SK-N-MC (cell line): Measurements from ENCODE around the gene ZSCAN5B.
"Not testable (repeated sequence)": the region's sequence is repeated elsewhere in the genome, so short reads cannot be mapped to it uniquely, and the experiment has no call there.

ENCODE experiments used
- DNase-seq: peaks from one replicate; pipeline ENCODE4 v3.0.0-alpha.2; 2011; ENCODE audit warnings: low read depth, low spot score
- H3K27ac ChIP-seq: fragments of 200-600 bp; sonication (generic); 2 replicates; pipeline ENCODE4 v1.5.1; 2016; ENCODE audit warnings: mixed run types
- H3K36me3 ChIP-seq: fragments of 200-600 bp; sonication (generic); 2 replicates; pipeline ENCODE4 v1.6.1; 2017; ENCODE audit warnings: antibody characterized with exemption, low read length, mixed read lengths; ENCODE audit not compliant: insufficient read depth
- H3K4me3 ChIP-seq: fragments of 200-600 bp; sonication (generic); 2 replicates; pipeline ENCODE4 v1.5.1; 2016
- H3K9ac ChIP-seq: fragments of 200-600 bp; sonication (generic); 2 replicates; pipeline ENCODE4 v1.8.0; 2017; ENCODE audit warnings: mixed run types, mixed read lengths; ENCODE audit not compliant: insufficient read length
- H3K9me3 ChIP-seq: fragments of 200-600 bp; sonication (generic); 2 replicates; pipeline ENCODE4 v1.6.1; 2017; ENCODE audit warnings: low read depth, mild to moderate bottlenecking, antibody characterized with exemption, low read length, moderate library complexity, mixed read lengths
- EZH2 ChIP-seq: fragments of 200-600 bp; sonication (generic); IDR thresholded peaks from one replicate; pipeline ENCODE4 v1.6.1; 2017; ENCODE audit warnings: antibody characterized with exemption
- FOXP2 ChIP-seq: optimal IDR thresholded peaks from 2 replicates; pipeline ENCODE3; 2011; ENCODE audit warnings: mild to moderate bottlenecking, moderate library complexity; ENCODE audit not compliant: insufficient read depth; ENCODE audit errors: extremely low read length, control extremely low read depth
- POLR2AphosphoS5 ChIP-seq: IDR thresholded peaks from 2 replicates; pipeline ENCODE4 v1.6.1; 2012; ENCODE audit warnings: mild to moderate bottlenecking, low read depth, low read length, borderline replicate concordance

ZSCAN5B gene, protein sequence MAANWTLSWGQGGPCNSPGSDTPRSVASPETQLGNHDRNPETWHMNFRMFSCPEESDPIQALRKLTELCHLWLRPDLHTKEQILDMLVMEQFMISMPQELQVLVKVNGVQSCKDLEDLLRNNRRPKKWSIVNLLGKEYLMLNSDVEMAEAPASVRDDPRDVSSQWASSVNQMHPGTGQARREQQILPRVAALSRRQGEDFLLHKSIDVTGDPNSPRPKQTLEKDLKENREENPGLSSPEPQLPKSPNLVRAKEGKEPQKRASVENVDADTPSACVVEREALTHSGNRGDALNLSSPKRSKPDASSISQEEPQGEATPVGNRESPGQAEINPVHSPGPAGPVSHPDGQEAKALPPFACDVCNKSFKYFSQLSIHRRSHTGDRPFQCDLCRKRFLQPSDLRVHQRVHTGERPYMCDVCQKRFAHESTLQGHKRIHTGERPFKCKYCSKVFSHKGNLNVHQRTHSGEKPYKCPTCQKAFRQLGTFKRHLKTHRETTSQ

DNA sequence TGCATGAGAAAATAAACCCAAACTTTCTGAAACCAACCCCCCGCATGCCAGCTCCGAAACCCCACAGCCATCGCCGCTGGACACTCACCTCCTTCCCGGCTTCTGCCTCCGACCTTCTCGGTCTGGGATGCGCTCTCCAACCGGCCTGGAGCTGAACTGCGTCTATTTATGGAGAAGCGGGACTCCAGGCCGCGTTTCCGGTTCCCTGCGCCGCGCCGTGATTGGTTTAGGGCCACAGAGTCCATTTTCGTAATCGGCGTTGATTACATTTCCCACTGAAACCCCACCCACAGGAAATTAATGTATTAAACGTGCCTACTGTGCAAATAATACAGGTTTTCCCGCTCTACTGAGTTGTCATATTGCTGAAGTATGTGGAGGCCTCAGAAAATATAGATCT lies at the start of gene ZSCAN5B:
Gene ZSCAN5B, minus strand, starts transcription at position 138 of the 400 bp plus-strand sequence. CDS start 4,731 bp downstream, outside the sequence.
- not testable (repeated sequence) for H3K4me3 ChIP-seq, H3K27ac ChIP-seq, H3K9me3 ChIP-seq, DNase-seq, H3K36me3 ChIP-seq, H3K9ac ChIP-seq

DNA sequence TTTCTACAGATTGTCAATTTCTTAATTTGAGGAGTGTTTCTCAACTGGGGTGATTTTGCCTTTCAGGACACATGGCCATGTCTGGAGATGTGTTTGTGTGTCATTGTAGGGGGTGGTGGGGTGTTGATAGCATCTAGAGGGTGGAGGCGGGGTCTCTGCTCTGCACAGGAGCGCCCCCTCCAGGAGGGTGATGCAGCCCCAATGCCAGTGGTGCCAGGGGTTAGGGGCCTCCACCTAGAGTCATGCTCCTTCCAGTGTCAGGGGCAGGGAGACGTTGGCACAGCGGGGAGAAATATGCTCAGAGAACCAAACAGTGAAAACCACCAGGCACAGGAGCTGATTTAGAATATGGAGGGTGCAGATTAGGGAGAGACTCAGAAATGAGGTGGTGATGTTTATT lies 48.2 kb upstream of the ZSCAN5B start:
- not testable (repeated sequence) for DNase-seq, H3K9ac ChIP-seq, H3K36me3 ChIP-seq, H3K27ac ChIP-seq, H3K9me3 ChIP-seq, H3K4me3 ChIP-seq

DNA sequence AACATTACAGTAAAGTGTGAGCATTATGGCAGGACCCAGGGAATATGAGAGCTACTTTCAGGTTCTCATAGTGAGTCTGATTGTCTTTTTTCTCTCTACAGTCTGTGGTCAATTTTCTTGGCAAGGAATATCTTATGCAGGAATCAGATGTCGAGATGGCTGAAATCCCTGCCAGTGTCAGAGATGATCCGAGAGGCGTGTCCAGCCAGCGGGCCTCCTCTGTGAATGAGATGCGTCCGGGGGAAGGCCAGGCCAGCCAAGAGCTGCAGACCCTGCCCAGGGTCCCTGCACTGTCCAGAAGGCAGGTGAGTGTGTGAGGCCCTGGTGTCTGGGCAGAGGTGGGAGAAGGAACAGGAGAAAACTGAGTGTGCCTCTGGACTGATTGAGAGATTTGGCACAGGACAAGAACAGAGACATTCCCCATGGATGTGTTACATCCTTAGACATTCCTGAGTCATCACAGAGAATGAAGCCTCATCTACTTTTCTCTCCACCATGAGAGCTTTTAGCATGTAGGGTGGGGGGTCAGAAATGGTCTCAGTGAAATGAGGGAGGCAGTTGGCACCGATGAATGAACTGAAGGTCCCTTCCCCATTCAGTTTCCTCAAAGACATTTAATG lies 47.6 kb upstream of the ZSCAN5B start:
- H3K36me3 ChIP-seq: no peaks in the 10 kb centered on the region
- H3K9ac ChIP-seq: no peak overlapping the region
- no peaks in the 10 kb centered on the region for H3K9me3 ChIP-seq
- no peak overlapping the region for H3K4me3 ChIP-seq
- H3K27ac ChIP-seq: no peak overlapping the region
- DNase-seq: no peak
- no peak for TF ChIP-seq EZH2

DNA sequence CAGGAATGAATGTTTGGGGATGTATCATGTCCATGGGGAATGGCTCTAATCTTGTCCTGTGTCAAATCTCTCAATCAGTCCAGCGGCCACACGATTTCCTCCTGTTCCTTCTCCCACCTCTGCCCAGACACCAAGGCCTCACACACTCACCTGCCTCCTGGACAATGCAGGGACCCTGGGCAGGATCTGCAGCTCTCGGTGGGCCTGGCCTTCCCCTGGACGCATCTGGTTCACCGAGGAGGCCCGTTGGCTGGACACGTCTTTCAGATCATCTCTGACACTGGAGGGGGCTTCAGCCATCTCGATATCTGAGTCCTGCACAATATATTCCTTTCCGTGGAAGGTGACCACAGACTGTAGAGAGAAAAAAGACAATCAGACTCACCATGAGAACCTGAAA lies 25.9 kb upstream of the ZSCAN5B start:
- no peak overlapping the region for H3K27ac ChIP-seq
- DNase-seq: no peak
- H3K9me3 ChIP-seq: no peaks in the 10 kb centered on the region
- no peak overlapping the region for H3K9ac ChIP-seq
- TF ChIP-seq FOXP2 (no peak), POLR2AphosphoS5 (no peak)
- H3K36me3 ChIP-seq: no peaks in the 10 kb centered on the region
- H3K4me3 ChIP-seq: no peak overlapping the region

DNA sequence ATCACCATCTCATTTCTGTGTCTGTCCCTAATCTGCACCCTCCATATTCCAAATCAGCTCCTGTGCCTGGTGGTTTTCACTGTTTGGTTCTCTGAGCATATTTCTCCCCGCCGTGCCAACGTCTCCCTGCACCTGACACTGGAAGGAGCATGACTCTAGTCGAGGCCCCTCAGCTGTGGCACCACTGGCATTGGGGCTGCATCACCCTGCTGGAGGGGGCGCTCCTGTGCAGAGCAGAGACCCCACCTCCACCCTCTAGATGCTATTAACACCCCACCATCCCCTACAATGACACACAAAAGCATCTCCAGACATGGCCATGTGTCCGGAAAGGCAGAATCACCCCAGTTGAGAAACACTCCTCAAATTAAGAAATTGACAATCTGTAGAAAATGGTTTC lies 25.3 kb upstream of the ZSCAN5B start:
- H3K27ac ChIP-seq: no peak overlapping the region
- TF ChIP-seq FOXP2: no peak
- no peak for TF ChIP-seq EZH2
- no peak for TF ChIP-seq POLR2AphosphoS5

DNA sequence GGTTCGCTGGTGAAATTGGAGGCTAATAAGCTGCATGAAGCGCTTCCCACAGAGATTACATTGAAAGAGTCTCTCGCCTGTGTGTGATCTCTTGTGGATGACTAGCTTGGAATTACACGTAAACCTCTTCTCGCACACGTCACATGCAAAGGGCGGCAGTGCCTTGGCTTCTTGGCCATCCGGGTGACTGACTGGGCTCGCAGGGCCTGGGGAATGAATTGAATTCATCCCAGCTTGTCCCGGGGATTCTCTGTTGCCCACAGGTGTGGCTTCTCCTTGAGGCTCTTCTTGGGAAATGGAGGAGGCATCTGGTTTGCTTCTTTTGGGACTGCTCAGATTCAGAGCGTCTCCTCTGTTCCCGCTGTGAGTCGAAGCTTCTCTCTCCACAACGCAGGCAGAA lies 24.3 kb upstream of the ZSCAN5B start:
- H3K27ac ChIP-seq: no peak overlapping the region
- H3K9ac ChIP-seq: no peak overlapping the region
- DNase-seq: no peak
- H3K4me3 ChIP-seq: no peak overlapping the region
- no peaks in the 10 kb centered on the region for H3K36me3 ChIP-seq
- no peaks in the 10 kb centered on the region for H3K9me3 ChIP-seq
- TF ChIP-seq EZH2: no peak
- TF ChIP-seq POLR2AphosphoS5: no peak
- no peak for TF ChIP-seq FOXP2

More for the DNA sequence above, 25.3 kb upstream of the ZSCAN5B start:
- Histone ChIP-seq H3K4me3 (no peak overlapping the region), H3K9ac (no peak overlapping the region), H3K9me3 (no peaks in the 10 kb centered on the region), H3K36me3 (no peaks in the 10 kb centered on the region)
- DNase-seq: no peak

DNA sequence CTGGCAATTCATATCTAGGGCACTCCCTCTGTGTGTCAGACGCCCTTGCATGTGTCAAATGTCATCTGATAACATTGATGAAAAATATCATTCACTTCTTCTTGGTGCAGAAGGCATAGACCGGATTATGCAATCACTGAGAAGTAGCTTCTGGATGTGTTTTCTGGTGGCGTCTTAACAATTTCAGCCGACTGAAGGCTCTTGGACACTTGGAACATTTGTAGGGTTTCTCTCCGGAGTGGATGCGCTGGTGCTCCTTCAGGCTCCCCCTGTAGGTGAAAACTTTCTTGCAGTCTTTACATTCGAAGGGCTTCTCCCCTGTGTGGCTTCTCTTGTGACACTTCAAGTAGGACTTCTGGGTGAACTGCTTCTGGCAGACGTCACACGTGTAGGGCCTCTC lies 23.9 kb upstream of the ZSCAN5B start:
- not testable (repeated sequence) for H3K36me3 ChIP-seq, DNase-seq, H3K9ac ChIP-seq, H3K9me3 ChIP-seq, H3K4me3 ChIP-seq, H3K27ac ChIP-seq

DNA sequence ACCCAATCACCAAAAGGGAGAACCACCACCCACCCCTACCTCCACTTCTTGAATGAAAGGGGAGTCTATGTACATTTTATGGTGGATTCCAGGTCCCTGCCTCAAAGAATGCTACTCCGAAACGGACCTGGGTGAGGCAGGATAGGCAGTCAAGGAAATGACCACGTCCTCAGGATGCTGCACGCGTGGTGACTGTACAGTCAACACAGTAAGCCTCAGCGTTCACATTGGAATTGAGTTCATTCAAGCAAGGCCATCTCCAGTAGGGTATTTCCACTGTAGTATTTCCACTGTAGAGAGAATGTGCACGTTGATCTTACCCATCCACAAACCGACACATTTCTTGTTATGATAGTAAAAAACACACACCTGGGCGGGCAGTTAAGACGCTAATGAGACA lies 21.4 kb upstream of the ZSCAN5B start:
- no peak for DNase-seq
- Histone ChIP-seq H3K4me3 (no peak overlapping the region), H3K36me3 (no peaks in the 10 kb centered on the region), H3K9me3 (no peaks in the 10 kb centered on the region), H3K27ac (no peak overlapping the region), H3K9ac (no peak overlapping the region)
- no peak for TF ChIP-seq EZH2

DNA sequence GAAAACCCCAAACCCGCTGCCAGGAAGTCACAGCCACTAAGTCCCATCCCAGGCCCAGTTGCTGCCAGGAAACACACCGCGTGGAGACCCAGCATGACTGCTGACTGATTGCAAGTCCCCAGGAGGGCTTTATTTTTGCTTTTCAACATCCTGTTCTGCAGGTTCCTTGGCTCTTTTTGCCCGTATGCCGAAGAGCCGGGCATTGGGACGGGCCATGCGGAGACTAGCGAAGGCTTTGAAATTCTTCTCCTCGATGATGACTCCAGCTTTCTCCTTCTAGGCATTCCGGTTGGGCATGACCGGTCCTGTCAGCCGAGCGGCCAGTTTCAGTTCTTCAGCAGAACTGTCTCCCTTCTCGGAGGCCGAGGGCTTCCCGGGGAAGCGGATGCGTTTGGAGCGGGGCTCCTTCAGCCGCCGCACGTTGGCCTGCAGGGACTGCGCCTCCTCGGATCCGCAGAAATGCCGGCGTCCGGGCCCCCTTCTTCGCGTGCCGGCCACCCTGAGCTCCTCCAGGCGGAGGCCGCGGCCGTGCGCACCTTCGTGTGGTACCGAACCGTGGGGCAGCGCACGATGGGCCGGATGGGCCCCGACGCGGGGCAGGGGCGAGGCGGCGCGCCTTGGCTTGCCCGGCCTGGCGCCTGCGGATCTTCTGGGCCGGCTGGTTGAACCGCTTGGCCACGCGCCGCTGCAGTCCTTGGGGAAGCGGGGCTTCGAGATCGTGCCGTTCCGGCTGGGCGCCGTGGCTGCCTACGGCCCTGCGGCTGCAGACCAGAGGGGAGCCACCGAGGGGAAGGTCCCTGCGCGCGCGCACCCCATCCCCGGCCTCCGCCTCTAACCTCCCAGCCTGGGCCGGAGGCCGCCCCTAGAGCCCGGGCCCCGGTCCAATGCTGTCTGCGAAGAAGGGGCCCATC lies 19.7 kb upstream of the ZSCAN5B start:
- H3K4me3 ChIP-seq: no peak overlapping the region
- H3K9me3 ChIP-seq: no peaks in the 10 kb centered on the region

More for the DNA sequence above, 19.7 kb upstream of the ZSCAN5B start:
- Histone ChIP-seq H3K9ac (no peak overlapping the region), H3K27ac (no peak overlapping the region), H3K36me3 (no peaks in the 10 kb centered on the region)
- no peak for TF ChIP-seq FOXP2
- no peak for TF ChIP-seq EZH2
- TF ChIP-seq POLR2AphosphoS5: no peak
- no peak for DNase-seq
